HG03378 (cell line): Measurements from ENCODE around the gene TRAFD1.
"Not testable (repeated sequence)": the region's sequence is repeated elsewhere in the genome, so short reads cannot be mapped to it uniquely, and the experiment has no call there.

Source experiments
- ATAC-seq: cut with Tn5 transposase; IDR thresholded peaks from one replicate; pipeline ENCODE4 v1.9.1; 2021; ENCODE audit warnings: mild to moderate bottlenecking, moderate library complexity; ENCODE audit not compliant: unreplicated experiment

The TRAFD1 gene

DNA sequence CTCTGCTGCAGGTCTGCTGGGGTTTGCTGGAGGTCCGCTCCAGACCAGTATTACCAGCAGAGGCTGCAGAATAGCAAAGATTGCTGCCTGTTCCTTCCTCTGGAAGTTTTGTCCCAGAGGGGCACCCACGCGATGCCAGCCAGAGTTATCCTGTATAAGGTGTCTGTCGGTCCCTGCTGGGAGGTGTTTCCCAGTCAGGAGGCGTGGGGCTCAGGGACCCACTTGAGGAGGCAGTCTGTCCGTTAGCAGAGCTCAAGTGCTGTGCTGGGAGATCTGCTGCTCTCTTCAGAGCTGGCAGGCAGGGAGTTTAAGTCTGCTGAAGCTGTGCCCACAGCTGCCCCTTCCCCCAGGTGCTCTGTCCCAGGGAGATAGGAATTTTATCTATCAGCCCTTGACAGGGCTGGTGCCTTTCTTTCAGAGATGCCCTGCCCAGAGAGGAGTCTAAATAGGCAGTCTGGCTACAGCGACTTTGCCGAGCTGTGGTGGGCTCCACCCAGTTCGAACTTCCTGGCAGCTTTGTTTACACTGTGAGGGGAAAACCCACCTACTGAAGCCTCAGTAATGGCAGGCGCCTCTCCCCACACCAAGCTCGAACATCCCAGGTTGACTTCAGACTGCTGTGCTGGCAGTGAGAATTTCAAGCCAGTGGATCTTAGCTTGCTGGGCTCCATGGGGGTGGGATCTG lies 33.2 kb downstream of the TRAFD1 start:
- not testable (repeated sequence) for ATAC-seq

DNA sequence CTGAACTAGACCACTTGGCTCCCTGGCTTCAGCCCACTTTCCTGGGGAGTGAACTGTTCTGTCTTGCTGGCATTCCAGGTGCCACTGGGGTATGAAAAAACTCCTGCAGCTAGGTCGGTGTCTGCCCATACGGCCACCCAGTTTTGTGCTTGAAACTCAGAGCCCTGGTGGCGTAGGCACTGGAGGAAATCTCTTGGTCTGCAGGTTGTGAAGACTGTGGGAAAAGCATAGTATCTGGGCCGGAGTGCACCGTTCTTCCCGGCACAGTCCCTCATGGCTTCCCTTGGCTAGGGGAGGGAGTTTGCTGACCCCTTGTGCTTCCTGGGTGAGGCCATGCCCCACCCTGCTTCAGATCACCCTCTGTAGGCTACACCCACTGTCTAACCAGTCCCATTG lies 33.8 kb downstream of the TRAFD1 start:
- no peak for ATAC-seq

DNA sequence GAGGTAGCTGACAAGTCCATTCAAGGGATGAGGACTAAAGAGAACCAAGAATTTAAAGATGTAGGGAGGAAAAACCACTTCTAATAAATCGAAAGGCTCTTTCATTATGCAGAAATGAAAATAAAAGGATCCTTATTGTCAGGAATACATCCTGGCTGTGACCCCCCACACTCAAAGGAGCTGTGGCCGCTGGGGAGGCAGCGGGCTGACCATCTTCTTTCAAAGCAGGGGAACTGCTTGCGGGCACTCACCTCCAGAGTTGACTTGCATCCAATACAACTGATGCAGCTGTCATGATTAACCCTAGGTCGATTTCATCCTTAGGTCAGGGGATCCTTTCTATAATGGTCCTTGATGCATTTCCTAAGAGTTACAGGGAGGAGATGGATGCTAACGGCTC lies 35.3 kb downstream of the TRAFD1 start:
- no peak for ATAC-seq

DNA sequence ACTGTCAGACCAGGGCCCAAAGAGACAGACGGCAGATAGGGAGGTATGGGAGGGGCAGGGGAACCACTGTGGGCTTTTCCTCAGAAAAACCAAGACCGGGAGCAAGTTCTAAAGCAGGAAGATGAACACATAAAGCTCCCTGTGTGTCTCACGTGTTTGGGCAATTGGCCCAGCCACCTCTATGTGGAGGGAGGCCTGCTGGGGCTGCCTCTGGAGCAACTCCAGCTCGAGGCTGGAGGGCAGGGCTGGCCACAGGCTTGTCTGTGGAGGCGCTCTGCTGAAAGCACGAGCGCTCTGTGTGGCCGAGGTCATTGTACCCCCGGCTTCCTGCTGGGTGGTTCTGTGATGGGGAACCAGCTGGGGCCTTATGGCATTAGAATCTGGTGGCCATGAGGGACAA lies 36.4 kb downstream of the TRAFD1 start:
- ATAC-seq: no peak

DNA sequence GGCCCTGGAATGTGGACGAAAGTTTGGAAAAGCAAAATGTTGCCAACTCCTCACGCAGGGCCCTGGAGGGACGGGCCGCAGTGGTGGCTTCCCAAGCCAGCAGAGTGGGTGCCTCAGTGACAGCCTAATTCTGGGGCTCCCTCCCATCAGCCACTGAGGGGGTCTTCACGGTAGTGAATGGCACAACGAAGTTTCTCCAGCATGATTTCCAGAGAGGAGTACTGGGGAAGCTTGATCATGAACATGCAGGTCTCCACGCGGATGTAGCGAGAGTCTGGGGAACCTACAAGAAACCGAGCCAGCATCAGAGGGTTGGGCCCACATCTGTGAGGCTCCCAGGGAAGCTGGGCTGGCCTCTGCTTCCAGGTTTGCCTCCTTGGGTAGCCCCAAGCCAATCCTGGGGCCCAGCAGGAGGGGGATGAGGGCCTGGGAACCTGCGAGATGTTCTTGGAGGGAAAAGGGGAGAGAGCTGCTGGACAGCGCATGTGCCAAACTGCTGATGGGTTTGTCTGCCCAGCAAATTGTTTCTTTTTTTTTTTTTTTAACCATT lies 37.0 kb downstream of the TRAFD1 start:
- ATAC-seq: no peak

DNA sequence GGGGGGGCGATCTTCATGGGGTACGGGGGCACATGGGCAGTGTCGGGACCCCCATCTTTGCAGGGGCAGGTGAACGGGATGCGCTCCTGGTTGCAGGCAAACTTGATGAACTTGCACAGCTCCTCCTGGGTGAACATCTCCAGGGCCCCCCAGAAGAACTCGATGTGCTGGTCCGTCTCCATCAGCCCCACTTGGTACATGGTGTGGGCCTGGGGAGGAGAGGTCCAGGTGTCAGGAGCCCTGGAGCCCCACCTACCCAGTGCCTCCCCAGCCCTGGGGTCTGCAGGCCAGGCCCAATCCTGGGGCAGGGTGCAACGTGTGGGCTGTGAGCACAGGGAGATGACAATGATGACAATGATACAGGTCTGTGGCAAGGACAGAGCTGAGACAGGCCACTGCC lies 37.7 kb downstream of the TRAFD1 start:
- ATAC-seq: no peak

GRCh38 chr12:112163471-112163991 lies 38.2 kb downstream of the TRAFD1 start:
- no peak for ATAC-seq

DNA sequence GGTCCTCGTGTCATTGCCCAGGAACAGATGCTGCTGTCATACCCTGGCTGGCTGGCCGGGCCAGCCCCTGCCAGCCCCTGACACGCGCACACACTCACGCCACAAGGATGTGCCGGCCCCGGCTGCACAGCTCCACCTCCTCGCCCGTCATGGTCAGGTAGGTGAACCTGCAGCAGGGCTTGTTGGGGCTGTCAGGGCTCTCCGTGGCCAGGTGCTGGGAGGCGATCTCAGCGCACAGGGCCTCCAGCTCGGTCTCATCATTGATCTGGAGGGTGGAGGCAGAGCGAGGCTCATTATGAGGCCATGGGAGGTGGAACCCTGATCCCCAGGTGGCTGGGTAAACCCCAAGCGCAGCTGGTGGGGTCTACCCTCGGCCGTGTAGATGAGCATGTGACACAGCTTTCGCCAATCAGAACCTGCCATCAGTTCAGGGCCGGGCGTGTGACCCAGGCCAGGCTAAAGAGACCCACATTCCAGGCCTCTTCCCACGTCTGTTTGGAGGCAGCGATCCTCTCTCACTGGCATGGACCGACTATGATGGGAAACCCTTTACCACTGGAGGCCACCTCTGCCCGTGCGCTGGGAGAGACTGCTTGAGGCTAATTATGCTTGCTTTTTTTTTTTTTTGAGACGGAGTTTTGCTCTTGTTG lies 38.8 kb downstream of the TRAFD1 start:
- no peak for ATAC-seq

DNA sequence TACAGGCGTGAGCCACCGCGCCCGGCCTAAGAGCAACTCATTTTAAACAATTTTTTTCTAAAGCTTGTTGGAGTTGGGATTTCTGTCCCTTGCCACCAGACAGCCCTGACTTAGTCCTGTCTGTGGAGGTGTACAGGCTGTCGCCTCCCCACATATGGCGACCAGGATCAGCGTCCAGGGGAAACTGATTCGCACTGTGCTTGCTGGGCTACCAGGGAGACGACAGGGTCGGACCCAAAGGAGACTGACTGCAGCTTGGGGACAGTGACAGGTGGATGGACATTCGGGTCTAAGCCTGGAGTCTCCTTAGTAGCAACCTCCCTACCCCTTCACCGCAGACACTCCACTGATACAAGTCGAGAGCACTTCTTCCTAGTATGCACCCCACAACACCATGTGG lies 40.3 kb downstream of the TRAFD1 start:
- ATAC-seq: no peak

GRCh38 chr12:112166051-112167015 lies 41.0 kb downstream of the TRAFD1 start:
- no peak for ATAC-seq

- ATAC-seq: no peak
Measured at GRCh38 chr12:112167031-112167461, 41.7 kb downstream of the TRAFD1 start.

DNA sequence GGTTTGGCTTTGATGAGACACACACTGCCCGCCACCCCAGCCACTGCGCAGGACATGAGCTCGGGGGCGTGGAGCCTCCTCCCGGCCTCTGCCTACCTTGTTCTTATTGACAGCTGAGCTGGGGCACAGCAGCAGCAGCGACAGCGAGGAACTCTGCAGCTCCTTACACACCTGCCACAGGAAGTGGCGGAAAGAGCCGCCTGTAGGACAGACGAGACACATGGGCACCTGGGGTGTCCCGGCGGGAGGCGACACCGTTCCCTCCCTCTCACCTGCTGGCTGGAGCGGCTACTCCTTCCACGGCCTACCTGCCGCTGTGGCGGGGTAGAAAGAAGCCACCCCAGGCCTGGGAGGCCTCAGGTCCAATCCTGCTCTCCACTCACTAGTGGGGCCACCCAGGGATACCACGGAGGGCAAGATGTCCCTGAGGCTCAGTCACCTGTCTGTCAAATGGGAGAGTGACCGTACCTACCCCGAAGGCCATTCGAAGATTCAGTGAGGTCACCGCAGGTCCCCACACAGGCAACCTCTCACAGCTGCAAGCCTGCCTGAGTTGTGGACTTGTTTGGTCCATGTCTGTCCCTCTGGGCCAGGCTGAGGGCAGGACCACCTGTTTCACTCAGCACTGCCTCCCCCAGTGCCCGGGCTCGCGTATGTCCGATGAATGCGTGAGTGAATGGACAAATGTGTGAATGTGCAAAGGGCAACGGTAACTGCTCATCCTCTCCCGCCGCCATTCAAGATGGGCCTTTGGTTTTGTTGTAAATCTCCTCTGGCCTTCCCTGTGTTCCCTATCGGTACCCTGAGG lies 42.6 kb downstream of the TRAFD1 start:
- no peak for ATAC-seq

DNA sequence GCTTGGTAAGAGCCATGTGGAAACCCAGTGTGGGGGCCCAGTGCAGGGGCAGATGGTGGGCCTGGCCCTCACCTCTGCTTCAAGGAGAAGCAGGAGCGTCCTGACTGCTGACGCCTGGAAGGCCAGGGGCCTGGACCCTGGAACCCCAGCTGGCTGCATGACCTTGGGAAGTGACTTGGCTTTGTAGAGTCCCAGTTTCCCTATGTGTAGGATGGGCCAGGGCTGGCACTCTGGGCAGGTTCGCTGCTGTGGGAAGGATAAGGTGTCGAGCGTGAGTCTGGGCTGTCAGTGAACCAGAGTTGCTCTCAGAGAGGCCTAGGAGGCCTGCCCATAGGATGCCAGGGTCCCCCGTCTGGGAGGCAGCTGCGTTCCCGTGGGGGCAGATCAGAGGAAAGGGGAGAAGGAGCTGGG lies 43.2 kb downstream of the TRAFD1 start:
- no peak for ATAC-seq

DNA sequence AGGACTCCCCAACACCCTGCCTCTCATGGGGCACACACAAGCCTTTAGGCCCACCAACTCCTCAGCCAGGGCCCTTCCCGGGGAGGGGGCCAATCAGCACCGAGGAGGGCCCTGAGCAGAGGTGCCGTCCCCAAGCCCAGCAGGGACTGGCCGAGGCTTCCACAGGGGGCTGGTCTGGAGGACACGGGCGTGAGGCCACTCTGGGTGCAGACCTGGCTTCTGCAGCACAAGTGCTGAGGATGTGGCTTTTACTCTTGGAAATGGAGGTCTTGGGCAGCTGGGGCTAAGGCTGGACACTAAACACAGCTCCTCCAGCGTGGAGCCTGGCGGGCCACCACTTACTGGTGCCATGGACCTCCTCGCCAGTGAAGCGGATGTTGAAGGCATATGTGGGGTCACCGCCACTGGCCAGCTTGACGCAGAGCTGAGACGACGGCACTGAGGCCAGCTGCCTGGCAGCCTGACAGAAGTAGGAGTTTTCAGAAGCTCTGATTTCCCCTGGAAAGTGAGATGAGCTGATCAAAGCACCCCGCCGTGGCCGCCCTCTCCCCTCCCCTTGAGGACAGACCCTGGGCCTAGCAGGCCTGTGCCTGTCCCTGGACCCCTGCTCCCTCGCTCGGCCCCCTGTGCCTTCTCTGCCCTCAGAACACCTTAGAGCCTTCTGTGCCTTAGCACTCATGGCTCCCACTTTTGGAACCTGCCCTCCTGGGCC lies 44.0 kb downstream of the TRAFD1 start:
- ATAC-seq: no peak

GRCh38 chr12:112169966-112170365 lies 44.6 kb downstream of the TRAFD1 start:
- ATAC-seq: no peak

DNA sequence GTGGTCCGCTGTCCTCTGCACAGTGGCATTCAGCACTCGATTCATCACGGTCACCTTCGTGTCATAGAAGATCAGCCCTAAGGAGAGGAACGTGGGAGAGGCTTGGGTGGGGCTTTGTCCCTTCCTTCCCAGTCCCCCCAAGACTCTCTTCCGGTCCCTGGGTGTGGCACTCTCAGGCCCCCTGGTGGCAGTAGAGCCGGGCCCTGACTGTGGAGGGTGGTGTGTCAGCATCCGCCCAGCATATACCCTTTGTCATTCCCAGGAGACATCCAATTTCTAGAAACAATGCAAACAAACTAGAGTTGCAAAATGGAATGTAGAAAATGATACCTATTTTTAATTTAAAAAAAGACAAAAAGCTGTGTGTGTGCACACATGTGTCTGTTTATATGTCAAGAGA lies 45.0 kb downstream of the TRAFD1 start:
- no peak for ATAC-seq

DNA sequence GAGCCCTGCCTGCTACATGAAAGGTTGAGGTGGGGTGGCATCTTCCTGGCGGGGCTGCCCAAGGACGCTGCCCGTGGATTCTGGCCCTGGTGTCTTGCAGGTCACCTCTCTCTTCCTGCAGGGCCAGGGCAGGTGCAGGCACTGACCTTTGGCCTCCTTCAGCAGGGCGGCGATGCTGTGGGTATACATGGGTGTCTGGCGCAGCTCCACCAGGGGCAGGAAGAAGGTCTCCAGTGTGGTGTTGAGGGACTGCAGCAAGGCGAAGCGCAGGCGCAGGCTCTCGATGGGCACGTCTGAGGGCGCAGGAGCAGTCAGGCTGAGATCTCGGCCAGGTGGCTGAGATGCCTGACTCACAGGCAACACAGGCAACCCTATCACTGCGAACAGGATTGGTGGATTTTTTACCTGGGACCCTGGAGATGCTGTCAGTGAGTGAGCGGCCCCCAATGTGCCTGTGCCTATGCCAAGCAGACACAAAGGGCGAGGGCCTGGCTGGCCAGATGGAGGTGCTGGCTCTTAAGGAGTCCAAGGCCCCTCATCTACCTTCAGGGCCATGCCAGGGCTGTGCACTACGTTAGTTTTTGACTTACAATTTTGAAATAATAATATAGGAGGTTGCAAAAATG lies 45.7 kb downstream of the TRAFD1 start:
- ATAC-seq: no peak

DNA sequence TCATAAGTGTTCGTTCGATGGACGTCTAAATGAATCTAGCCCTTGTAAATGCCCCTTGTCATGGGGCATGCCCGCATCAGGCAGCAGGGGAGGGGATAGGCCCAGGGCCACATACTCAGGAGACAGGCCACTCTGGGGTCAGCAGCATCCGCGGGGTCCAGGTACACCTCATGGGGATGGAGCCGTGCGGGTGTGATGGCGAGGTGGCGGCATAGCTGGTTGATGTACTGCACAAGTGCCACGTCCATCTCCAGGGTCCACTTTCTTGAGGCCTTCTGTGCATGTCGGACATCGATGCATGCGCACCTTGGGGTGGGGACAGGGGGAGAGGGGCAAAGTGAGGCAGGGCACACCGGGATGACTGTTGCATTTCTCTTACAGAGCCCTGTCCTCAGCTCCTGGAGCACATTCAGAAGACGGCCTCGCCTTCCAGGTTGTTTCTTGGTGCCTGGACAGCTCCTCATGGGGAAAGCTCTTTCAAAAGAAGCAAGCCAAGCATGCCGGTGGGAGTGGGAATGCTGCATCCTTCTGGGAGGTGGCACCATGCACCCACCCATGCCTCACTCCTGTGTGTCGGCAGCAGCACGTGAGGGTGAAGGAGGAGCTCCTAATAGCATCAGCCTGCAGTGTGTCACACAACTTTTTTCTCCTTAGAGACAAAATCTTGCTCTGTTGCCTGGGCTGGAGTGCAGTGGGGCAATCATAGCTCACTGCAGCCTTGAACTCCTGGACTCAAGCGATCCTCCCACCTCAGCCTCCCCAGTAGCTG lies 47.4 kb downstream of the TRAFD1 start:
- ATAC-seq: no peak
